ENCODE data around the gene ZBTB20.

Gene ZBTB20

DNA sequence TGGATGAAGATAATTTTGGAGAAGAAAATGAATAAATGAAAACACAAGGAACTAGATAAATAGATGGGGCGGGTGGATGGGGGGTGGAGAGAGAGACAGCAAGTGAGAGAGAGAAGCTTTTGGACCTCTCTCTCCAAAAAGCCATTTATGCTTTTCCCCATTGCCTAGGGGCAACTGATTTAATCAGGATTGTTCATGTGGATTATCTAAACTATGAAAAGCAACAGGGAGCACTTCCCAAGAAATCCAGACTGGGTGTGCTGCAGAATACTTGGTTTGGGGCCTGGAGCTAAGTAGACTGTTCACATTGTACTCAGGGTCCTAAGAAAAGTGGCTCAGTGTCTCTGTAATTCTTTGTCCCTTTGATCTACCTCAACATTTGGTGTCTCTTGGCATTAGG lies 486.3 kb downstream of the ZBTB20 start:
- DNase-seq = no peak

DNA sequence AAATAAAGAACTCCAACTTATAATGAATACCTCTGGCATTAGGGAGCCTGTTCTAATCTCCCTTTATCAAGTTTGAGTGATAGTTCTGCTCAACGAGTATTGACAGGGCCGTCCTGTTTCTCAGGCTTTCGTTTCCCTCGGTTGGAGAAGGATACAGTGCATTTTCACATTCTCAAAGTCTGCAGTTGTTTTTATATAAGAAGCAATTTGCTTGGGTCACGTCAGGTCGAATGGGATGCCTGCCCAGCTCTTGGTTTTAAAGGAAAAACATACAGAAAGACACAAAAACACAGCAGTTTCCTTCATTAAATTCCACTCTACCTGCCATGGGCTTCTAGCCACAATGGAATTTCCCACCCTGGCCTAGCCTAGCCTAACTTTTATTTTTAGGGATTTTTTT lies 487.0 kb downstream of the ZBTB20 start:
- no peak for DNase-seq

- DNase-seq = no peak
Measured at GRCh38 chr3:114659109-114660061, 487.7 kb downstream of the ZBTB20 start.

DNA sequence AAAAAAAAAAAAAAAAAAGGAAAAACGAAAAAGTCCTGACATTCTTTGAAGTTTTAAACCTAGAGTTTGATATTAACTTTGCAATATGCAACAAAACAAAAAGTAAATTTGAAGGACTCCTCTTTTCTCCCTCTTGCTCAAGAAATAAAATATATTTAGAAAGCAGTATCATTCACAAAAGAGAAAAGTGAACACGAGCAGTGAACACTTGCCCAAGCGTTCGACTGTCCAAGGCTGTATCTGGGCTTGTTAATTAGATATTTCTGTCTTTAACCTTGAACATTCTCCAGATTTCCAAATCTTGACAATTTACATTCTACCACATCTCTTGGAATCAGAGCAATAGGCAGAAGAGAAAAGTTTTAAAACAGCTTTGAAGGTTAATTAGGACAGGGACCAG lies 495.5 kb downstream of the ZBTB20 start:
- DNase-seq = no peak

GRCh38 chr3:114650808-114651207 lies 496.3 kb downstream of the ZBTB20 start:
- DNase-seq = no peak

DNA sequence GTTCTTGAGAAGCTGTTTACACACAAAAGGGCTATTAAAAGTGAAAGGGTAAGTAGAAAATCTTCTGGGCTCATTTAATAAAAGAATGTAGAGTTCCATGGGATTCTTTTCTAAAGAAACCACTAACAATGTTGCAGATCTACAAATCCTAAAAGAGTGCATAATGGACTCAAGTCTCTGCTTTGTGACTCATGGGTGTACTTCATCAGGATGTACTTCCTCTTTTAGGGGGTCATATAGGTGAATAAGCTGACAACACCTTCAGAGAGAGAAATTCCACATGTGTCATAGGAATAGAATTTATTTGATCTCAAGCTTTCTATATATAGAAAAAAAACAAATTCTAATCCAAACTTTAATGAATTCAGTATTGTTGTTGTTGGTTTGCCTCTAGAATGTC lies 497.8 kb downstream of the ZBTB20 start:
- DNase-seq = no peak

GRCh38 chr3:114646526-114646925 lies 500.6 kb downstream of the ZBTB20 start:
- no peak for DNase-seq

DNA sequence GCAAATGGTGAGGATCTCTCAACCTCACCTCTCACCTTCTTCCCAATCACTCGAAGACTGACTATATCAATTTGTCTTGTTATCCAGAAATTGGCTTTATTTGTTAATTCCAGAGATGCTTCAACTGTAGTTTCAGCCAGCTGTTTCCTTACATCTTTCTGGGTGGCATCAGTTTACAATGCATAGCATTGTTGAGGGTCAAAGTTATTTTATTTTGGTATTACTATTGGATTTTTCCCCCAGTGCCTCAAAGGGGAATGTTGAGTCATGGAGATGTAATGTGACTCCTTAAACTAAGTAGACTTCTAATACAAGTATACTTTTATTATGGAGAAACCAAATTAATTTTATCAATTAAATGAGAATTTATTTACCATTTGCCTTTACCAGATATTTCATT lies 501.7 kb downstream of the ZBTB20 start:
- DNase-seq = no peak

DNA sequence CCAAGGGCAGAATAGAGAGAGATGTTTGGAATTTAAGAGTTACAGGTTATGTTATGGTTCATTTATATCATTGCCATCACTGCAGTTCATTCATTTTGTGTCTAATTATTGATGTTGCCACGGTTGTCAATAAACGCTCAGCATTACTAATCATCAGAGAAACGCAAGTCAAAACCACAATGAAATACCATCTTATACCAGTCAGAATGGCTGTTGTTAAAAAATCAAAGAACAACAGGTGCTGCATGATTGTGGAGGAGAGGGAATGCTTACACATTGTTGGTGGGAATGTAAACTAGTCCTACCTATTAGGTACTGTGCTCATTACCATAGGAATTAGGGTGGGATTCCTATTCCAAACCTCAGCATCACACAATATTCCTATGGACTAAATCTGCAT lies 502.7 kb downstream of the ZBTB20 start:
- no peak for DNase-seq

DNA sequence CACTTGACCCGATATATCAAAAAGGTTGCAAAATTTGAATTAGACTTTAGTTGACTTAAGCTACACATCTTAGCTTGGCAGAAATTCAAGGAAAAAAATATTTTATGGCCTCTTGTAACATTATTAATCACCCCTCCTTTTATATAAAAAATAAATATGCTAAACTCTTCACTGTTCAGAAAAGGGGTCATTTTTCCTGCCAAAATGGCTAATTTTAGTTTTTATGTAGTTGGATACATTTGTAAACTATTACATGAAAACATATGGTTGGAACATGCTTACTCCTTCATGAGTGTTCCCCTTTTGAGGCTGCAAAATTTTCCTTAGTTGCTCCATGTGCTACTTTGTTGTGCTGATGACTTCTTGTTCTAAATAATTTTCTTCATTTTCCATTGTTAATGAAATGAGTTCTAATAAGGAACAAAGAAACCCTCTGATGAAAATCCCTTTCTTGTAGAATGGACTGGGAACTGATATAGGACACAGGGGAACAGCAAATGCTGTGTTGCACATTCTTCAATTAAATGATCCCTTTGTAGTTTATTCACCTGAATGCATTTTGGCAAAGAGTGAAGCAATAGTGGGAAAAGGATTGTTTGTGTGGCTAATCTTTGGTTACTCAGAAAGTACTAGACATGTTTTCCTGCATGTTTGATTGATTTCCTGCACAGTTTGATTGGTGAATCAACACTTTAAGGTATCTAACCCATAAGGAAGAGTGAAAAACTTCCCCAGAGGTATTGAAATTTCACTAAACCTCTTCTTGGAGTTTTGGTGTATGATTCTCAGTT lies 503.9 kb downstream of the ZBTB20 start:
- DNase-seq = no peak

DNA sequence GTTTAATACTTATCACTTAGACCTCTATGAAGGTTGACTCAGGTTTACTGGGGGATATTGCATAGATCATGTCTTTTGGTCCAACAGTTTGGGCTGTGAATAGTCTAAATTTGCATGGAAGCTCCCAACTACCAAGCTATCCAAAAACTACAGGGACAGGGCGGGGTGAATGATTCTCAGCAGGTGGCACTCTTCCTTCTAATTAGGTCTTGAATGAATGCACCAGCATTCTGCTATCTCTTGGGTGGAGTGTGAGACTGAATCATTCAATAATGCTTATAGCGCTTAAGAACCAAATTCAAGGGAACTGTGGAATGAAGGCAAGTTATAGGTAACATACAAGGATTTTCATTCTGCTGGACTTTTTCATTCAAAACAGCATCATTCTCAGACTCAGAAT lies 507.0 kb downstream of the ZBTB20 start:
- DNase-seq = no peak

GRCh38 chr3:114639171-114639570 lies 507.9 kb downstream of the ZBTB20 start:
- DNase-seq = no peak

DNA sequence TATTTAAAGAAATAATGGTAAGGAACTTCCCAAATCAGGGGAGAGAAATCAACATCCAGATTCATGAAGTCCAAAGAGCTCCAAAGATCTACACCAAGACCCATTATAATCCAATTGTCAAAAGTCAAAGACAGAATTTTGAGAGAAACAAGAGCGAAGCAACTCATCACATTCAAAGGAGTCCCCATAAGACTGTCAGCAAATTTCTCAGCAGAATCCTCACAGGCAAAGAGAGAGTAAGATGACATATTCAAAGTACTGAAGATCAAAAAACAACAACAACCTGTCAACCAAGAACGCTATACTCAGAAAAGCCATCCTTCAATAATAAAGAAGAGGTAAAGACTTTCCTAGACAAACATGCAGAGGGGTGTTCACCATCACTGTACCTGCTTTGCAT lies 511.2 kb downstream of the ZBTB20 start:
- DNase-seq = no peak

DNA sequence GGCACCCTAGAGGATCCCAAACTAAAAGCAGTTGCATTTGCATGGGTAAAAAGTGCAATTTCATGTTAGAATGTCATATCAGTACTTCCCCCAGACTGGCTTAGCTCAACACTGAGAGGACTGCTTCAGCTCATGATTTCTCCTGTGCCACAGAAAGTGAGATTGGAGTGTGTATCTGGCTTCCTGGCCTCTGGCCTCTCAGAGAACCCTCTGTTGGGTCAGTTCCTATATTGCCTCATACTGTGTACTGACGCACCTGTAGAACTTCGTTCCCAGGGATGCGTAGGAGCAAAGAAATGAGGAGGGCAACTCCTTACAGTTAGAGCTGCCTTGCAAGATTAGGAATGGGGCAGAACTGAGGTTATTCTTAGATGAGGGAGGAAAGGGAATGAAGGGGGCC lies 512.5 kb downstream of the ZBTB20 start:
- DNase-seq = no peak

DNA sequence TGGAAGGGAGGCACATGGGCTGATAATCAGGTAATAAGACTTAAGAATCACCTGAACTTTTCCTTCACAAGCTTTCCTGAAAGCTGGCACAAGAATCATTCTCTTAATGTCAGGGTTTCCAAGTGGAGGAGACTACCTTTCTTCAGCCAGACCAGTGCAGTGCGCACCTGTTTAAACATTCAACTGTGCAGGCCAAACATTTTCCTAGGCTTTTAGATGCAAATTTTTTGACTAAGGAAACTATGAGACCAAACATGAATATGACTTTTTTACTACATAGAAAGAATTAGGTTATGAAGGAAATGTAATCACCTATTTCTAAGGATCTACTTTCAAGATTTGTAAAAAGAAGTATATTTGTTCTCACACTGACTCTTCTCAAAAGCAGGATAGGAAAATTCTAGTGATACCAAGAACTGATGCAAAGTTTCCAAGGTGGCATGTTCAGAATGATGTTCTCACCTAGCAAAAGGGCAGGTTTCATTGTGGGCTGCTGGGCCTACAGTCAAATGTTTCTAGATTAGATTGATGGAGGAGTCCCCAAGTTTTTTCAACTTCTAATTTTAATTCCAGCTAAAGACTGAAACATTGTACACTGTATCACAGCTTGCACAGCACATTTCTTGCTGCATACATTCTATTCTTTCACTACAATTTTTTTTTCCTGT lies 514.2 kb downstream of the ZBTB20 start:
- no peak for DNase-seq

DNA sequence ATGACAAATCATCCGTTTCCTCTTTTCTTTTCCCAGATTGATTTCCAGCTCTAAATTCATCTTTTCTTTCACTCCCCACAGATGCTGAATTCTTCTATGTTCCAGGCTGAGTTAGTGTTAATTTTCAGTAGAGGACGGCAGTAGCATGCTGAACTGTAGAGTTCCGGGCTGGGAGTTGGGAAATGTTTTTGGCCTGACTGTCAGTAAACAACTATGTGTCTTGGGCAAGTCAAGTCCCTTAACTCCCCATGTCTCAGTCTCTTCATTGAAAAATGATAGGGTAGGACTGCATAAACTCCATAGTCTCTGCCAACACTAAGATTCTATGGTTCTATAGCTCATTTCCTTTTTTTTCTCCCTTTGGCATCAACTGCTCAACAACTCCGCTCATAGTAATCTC lies 519.3 kb downstream of the ZBTB20 start:
- DNase-seq = no peak

- DNase-seq = no peak
Measured at GRCh38 chr3:114626751-114627150, 520.3 kb downstream of the ZBTB20 start.

GRCh38 chr3:114624571-114625181 lies 522.4 kb downstream of the ZBTB20 start:
- DNase-seq = no peak

DNA sequence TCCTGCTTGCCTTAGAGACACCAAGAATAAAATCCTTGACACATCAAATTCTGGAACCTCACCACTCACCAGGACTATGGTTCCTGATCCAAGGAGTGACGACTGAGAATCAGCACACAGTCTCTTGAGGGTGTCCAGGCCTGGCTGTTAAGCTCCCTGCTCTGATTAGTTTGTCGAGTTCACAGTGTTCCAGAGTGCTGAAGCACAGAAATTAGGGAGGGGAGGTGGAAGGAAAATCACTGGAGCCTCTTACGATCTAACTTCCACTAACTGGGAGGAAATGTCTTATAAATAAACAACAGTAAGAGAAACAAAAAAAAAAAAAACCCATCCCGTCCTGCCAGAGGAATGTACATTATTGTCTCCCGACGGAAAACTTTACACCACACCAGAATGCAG lies 523.0 kb downstream of the ZBTB20 start:
- no peak for DNase-seq

GRCh38 chr3:114623420-114624046 lies 523.6 kb downstream of the ZBTB20 start:
- DNase-seq = no peak

DNA sequence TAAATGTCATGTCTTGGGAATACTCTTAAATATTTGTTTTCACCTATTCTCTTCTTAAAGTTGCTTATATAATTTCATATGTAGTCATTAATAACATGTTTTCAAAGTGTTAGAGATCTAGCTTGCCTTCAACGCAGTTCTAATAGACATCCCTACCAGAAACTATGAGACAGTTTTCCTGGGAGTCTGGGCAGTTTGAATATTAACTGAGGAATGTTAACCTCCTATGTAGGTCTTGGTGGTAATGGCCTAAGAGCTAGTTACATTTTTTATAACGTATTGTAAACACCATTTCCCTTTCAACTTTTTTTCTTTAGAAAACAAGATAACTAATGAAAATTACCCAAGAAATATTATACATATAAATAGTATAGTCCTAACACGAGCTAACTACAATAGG lies 525.1 kb downstream of the ZBTB20 start:
- no peak for DNase-seq

DNA sequence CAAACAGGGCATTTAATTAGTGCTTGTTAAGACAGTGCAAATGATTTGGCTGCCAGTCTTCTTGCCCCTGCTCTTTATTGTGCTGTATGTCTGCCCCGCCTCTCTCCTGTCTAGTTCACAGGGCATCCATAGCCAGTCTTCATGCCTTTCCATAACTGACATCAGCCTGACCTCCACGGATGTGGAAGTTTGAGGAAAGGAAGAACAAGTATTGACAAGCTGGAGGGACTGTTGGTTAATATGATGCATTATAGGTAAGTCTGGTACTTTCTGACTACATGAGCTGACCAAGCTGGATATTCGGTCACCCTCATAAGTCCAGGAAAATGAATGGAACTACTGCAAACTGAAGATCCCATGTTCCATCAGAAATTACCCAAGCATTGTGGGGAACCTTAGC lies 527.3 kb downstream of the ZBTB20 start:
- no peak for DNase-seq
